C1 segment of cervical spinal cord (tissue), 14 donors: ENCODE measurements around the gene RCSD1.
"Not testable (repeated sequence)": the region's sequence is repeated elsewhere in the genome, so short reads cannot be mapped to it uniquely, and the experiment has no call there.

Source experiments
- DNase-seq, 14 donors: peaks; one replicate each; lab custom pipeline; 2025; lab: John Stamatoyannopoulos, UW

RCSD1 gene

DNA sequence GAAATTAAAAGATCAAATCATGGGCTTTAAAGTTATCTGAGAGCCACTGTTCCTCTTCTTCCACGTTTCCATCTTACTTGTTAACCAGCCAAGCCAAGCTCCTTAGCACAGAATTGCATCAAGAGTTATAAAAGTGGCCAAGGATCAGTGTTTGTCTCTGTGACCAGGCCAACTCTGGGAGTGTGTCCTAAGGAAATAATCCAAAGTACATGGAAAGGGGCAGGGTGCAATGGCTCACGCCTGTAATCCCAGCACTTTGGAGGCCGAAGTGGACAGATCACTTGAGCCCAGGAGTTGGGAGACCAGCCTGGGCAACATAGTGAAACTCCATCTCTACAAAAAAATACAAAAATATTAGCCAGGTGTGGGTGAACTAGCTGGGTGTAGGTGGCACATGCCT lies 81.8 kb downstream of the RCSD1 start:
- no peak for DNase-seq

DNA sequence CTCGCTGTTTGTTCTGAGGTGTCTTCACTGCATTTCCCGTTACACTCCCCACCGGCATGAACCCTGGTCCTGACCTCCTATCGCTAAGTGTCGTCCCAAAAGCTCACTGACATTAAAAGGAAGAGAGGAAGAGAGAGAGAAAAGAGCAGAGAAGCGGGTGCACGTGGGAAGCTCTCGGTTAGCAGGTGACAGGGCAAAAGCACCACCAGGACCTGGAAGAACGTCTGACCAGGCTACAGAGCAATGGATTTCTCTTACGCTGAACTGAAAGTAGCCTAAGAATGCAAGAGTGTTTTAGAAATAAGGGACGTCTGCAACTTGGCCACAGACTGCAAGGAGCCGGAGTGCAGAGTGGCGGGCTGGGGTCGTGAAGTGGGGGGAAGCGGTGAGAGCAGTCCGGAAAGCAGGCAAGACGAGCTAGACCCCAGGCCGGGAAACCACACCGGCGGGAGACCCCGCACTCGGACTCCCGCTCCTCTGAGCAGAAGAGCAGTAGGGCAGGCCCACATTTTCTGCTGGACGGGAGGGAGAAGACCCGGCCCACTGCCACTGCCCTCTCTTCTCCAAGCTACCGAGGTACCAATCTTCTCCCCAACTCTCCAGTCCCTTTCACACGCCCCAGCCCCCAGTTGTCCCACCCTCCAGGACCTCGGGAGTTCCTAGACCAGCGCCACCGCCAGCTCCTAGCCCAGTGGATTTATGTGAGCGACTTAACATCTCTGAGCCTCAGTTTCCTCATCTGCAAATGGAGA lies 83.5 kb downstream of the RCSD1 start:
- peak in 6 of 14 donors; percentile 13 to 40 (median 24) for DNase-seq

DNA sequence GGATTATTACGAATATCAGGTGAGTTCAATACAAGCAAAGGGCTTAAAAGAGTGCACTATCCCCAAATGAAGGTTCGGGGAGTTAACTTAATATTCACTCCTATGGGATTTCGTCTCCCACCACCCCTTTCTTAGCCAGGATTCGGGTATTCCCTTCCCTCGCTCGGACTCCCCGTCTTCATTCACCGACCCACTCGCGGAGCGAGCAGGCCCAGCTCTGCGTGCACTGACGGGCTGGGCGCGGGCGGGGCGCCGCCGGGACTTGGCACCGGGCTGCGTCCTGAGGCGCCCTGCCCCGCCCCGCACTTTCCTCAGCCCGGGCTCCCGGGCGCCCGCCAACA lies 84.0 kb downstream of the RCSD1 start:
- no peak for DNase-seq

DNA sequence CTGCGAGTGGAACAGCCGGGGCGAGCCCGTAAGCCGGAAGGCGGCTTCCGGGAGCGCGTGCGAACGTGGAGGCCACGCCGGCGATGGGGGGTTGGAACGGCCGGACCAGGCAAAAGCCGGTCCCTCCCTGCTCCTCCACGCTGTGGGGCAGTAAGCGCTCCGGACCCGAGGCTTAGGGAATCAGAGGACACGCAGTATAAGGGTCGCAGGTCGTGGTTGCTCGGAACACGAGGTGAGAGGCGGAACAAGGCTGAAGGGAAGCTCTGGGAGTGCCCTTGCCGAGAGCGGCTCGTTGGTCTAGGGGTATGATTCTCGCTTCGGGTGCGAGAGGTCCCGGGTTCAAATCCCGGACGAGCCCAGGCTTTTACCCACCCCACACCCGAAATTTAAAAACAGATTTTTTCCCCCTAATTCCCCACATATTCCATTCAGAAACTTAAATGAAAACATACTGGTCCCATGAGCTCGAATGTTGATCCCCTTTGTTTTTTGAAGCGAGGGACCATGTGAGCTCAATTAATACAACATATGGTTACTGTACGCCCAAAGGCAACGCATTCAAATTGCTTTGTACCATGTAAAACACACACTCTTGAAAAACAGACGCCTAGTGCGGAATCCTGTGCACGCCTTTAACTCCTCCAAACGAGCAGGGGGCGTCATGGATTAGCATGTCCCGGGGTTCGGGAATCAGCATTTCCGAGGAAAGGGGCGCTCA lies 84.6 kb downstream of the RCSD1 start:
- DNase-seq: peak; percentile 43 to 91 (median 84)

DNA sequence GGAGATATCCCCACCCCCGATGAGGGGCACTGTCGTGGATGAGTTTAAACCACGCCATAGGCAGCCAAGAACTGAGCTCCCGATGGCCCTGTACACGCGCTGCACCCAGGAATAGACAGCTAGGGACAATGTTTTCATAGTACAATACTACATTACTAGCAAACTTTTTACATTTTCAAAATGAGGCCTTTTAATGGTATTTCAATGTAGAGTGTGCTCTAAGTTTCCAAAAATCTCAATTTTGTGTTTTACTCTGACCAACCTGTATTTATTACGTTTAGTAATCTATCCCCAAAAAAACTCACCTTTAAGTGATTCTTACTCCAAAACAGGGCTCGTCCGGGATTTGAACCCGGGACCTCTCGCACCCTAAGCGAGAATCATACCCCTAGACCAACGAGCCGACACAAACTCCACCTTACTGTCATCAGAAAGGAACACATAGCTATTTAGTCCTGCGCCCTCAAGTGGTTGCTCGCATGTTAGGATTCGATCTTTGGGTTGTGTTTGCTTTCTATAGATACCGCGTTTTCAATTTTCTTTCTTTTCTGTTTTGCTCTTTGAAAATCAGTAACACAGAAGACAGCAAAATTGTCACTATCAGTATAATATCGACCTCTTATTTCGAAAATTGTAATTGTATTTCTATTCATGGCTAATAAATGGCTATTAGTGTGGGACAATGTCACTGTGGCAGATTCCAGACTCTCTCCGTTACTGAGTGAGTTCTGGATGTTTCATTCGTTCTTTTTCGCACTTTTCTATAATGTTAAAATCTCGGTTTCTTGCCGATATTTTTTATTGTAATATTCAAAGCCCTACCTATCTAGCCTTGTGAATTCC lies 85.3 kb downstream of the RCSD1 start:
- DNase-seq: peak in 12 of 14 donors; percentile 41 to 87 (median 78)

DNA sequence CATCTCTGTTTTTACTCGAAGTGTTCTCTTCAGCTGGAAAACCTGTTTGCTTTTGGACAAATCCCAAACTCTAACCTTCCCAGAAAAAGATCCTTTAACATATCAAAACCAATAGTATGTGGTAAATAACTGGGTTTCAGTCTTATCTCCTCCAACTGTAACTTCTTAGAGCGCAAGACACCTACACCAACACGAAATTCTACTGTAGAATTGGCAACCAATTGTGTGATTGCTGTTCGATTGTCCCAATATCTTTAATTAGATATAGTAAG lies 85.9 kb downstream of the RCSD1 start:
- DNase-seq: no peak

DNA sequence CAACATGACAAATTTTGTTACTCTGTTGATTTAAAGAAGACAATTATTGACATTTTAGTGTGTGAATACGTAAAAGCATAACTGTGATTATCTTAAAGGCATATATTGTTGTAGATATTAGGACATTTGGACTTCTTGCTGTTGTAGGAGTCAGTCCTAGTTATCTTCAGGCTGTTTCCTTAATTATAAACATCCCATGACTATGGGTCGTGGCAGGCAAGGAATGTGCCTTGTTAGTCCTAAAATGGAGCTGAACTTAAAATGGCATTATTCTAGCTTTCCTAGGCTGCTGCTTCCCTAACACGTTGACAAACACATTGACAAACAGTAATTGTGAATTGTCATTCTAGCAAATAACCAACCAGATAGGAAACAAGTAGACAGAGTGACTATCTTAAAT lies 87.3 kb downstream of the RCSD1 start:
- no peak for DNase-seq

DNA sequence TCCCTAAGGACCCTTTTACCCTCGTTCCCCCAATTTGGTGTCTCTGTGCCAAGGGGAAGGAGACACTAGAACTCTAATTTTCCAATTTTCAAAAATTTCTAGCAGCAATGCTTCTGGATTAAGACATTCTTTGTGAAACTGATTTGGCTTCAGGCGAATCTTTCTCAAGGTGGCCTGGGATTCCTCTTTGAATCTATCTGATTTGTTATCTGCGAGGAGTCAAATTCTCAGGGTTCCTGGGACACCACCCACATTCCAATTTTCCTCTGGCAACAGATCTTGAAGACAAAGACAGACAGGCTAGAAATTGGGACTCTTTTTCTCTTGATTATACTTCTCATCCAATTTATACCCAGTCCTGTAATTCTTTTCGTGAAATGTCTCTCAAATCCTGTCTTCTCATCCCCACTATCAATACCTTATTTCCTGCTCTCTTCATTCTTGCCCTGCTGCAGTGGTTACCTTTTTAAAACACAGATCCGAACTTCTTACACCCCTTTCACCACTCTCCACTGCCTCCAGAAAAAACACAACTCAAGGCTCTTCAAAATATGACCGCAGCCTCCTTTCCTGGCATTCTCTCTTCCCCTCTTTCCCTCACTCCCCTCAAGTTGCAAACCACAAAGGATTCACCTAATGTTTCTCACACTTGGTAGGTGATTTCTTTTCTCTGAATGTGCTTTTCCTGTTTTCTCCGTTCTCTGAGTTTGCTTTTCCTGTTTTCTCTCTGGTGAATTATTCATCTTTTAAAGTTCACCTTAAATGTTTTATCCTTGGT lies 89.1 kb downstream of the RCSD1 start:
- DNase-seq: no peak

DNA sequence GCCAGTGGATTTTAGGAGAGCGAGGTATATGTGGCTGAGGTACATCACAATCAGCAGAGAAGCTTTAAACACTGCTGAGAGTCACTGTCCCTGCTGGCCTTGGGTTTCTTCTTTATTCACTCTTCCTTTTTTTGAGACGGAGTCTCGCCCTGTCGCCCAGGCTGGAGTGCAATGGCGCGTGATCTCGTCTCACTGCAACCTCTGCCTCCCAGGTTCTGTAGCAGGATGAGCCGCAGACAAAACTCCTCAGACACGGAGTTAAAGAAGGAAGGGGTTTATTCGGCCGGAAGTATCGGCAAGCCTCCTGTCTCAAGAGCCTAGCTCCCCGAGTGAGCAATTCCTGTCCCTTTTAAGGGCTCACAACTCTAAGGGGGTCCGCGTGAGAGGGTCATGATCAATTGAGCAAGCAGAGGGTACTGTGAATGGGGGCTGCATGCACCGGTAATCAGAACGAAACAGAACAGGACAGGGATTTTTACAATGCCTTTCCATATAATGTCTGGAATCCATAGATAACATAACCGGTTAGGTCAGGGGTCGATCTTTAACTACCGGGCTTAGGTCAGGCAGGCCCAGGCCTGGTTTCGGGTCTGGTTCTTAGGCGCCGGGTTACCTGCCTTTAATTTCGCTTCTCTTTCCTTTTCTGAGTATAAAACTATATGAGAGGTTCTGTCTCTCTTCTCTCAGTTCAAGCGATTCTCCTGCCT lies 89.8 kb downstream of the RCSD1 start:
- DNase-seq: not testable (repeated sequence)

DNA sequence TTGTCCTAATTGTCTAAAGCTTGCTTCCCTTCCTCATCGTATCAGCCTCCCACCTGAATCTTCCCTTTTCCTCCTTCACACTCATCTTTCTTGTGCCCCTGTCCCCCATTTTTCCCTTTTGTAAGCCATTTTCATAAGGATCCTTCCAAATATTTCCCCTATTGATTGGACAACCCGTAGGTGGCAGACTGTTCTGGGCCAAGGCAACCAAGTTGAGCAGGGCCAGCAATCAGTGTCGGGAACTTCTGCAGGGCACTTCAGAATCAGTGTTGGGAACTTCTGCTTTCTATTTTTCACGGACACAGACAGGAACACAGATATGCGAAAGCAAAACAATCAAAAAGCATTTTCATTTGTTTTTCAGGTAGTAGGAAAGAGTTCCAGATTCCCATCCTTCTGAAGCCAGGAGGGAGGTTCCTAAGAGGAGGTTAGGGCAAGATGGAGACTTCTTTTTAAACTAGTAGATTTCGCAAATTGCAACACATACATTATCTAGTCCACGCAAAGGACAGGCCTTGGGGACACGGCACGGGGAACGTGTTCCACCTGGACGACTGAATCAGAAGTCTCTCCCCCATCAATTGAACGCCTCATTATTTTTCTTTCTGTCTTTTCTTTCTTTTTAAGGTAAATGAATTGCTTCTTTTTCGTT lies 91.1 kb downstream of the RCSD1 start:
- peak in 12 of 14 donors; percentile 19 to 52 (median 33) for DNase-seq

DNA sequence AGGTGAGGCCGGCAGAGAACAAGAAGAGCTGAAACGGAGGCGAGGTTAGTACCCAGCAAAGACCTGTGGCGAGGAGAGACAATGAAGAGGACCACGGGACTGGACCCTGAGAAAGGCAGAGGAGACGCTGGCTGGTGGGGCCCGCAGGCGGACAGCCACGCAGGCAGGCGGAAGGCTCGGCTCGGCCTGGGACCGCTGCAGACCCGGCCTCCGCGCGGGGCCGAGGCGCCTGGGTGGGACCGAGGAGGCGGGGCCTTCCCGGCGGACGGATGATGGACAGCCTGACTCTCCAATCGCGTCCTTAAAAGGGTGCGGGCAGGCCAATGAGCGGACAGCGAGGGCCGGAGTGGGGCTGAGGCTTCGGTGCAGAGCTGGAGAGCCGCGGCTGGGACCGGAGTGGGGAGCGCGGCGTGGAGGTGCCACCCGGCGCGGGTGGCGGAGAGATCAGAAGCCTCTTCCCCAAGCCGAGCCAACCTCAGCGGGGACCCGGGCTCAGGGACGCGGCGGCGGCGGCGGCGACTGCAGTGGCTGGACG lies 91.7 kb downstream of the RCSD1 start, which contains the start of gene MPZL1:
TSS of gene MPZL1 (plus strand) at position 366 of the 535 bp plus-strand sequence. CDS start 170 bp downstream, outside the sequence.
- DNase-seq: peak; percentile 53 to 94 (median 92)

DNA sequence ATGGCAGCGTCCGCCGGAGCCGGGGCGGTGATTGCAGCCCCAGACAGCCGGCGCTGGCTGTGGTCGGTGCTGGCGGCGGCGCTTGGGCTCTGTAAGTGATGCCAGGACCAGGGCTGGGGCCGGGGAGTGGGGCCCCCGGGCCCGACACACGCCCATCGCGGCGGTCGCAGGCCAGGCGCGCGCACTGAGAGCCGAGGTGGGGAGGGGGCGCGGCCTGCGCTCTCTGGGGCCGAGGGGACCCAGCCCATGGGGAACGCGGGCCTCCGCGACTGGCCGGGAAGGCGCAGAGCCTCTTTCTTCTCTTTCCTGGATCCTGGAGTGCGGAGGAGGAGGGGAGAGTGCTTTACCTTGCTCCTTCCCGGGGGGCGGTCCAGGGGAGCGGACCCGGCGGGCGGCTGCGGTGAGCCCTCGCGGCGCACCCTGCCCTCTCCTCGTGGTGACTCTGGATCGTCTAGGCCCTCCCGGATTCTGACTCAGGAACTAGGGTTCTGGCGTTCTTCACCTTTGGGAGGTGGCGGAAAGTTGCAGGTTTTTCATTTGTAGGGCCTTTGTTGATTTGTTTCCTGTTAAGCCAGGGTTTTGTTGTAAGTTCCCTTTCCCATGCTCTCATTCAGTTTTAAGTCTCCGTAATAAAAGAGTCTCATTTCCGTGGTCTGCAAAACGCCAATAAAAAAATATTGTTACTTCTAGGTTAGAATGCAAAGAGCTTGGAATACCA lies 92.3 kb downstream of the RCSD1 start:
- peak in 4 of 14 donors; percentile 25 to 46 (median 43) for DNase-seq

DNA sequence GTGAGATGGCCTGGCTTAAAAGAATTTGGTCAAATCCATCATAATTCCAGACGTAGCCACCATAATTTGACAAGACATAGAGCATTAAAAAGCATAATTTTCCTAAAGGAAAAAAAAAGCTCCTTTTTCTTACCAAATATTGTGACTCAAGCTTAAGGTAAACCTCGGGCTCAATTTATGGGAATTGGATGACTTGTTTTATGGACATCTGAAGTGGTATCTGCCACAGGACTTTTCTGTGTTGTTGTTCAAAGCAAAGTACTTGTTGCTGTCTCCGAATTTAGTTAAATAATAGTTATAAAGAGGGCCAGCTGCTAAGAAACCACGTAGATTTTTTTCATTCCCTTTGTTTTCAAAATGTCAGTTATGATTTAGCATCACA lies 92.8 kb downstream of the RCSD1 start:
- no peak for DNase-seq

DNA sequence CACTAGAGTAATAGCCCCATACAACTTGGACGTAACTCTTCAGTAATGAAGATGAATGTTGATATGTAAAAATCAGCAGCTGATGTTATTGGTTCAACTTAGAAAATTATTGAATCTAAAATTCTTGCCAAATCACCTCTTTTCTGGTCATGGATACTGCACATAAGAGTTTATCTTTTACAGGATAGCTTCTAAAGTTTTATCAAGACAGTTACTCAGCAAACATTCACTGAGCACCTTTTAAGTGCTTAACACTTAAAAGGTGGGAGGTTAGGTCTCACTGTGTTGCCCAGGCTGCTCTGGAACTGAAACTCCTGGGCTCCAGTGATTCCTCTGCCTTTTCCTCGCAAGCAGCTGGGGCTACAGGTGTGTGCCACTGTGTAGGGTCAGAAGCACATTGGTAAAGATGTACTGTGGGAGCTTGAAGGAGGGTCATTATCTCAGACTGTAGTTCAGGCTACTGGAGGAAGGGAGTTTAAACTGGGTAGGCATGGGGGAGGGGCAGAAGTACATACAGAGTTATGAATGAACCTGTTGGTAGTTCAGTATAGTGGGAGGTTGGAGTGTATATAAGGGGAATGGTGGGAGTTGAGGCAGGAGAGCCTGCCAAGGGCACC lies 93.8 kb downstream of the RCSD1 start:
- no peak for DNase-seq

DNA sequence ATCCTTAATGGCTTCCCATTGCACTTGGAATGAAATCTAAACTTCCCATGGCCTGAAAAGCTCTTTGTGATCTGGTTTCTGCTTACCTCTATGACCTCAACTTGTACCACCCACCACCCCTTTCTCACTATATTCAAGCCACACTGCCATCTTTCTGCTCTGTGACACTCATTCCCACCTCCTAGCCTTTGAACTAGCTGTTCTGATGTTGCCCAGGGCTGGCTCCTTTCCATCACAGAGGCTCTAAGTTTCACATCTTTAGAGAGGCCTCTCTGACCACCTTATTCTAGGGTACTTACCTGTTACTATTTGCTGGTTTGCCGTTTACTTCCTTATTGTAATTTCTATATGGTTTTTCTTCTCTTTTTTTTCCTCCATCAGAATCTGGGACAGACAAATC lies 96.0 kb downstream of the RCSD1 start:
- no peak for DNase-seq

DNA sequence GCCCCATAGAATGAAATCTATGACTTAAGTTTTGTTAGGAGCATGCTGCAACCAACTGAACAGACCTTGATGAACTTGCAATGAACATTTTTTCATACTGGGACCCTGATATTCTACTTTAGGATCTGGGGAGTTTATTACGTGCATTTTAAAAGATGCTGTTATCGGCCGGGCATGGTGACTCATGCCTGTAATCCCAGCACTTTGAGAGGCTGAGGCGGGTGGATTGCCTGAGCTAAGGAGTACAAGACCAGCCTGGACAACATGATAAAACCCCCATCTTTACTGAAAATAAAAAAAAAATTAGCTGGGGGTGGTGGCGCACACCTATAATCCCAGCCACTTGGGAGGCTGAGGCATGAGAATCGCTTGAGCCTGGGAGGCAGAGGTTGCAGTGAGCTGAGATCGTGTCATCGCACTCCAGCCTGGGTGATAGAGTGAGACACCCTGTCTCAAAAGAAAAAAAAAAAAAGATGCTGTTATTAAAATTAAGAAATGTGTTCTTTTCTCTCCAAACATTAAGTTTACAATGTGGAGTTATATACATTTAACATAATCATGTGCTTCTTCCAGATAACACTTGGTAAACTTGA lies 98.9 kb downstream of the RCSD1 start:
- no peak for DNase-seq

DNA sequence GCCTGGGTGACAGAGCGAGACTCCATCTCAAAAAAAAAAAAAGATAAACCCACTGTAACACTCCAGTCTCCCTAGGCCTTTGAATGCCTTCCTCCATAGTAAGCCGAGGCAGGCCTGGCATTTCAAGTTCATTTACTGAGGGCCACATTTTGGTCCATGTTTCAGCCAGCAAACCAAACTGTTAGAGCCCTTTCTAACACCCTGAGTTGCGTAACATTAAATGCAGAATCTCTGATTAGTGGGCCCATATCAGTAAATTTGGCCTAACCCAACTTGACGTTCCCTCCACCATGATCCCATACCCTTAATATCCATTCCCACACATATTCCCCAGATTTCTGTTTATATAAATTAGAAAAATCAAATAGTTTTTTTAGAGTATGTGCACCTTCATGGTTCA lies 104.2 kb downstream of the RCSD1 start:
- no peak for DNase-seq

DNA sequence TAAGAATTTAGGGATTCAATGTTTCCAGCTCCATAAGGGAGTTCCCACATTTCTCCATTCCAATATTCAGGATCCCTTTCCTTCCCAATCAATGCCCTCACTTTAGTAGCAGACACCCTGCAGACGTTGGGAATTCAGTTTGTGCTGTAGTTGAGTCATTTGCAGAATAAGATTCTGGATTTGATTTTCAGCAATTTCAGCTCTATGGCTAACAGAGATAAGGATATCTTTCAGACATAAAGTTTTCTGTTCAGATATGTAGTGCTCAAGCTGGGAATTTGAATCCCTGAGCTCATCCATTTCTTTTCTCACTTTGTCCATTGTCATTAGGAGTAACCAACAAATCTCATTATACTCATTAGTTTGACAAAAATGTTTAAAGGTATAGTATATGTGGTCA lies 104.8 kb downstream of the RCSD1 start:
- no peak for DNase-seq

DNA sequence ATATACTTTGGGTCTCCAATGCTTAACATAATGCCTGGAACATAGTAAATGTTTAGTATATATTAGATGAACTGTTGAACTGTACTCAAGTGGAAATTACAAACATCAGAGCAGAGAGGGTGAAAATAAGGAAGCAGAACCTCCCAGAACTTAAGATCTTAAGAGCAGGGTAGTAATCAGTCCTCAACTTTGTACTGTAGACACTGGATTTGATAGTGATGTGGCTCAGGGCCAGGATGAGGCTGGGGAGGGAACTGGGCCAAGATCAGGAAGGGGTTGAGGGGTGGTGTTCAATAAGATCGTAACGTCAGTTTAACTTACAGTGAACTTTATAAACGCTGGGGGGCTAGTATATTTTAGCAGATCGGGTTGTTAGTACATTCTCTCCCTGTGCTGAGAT lies 107.1 kb downstream of the RCSD1 start:
- DNase-seq: no peak
